ENCODE data around the gene PAK4.

Gene PAK4

GRCh38 chr19:39135701-39136100, 10.1 kb downstream of the PAK4 start:
- Histone ChIP-seq H3K27ac (ENCODE audit: insufficient read depth in 1 of 2, low read depth in 1 of 2, low read length in 2 of 2, poor library complexity in 1 of 2, severe bottlenecking in 2 of 2) (no peak overlapping the region), H3K4me1 (ENCODE audit: control extremely low read depth in 1 of 4, control insufficient read depth in 4 of 4, insufficient read depth in 4 of 4, low read length in 3 of 4) (peaks cover 0 to 26% (median 17%) of the 10 kb centered on the region in 4 experiments), H3K36me3 (ENCODE audit: control insufficient read depth in 4 of 4, insufficient read depth in 4 of 4, low read length in 3 of 4) (no peaks in the 10 kb centered on the region), H3K27me3 (replicated peaks in 2 of 5; ENCODE audit: control insufficient read depth in 4 of 5, insufficient read depth in 5 of 5, low read length in 4 of 5) (no peaks in the 10 kb centered on the region), H3K4me3 (ENCODE audit: control insufficient read depth in 1 of 7, extremely low read depth in 1 of 7, insufficient read depth in 4 of 7, low read depth in 2 of 7, low read length in 6 of 7) (no peak overlapping the region), H3K9me3 (ENCODE audit: control extremely low read depth in 1 of 5, control insufficient read depth in 4 of 5, insufficient read depth in 2 of 5, low read depth in 1 of 5, low read length in 4 of 5) (no peaks in the 10 kb centered on the region)
- WGBS (ENCODE audit: insufficient coverage) = 98% methylated on average over 12 of the region's 13 CpGs
- POLR2A ChIA-PET = no interaction called here
- CTCF ChIA-PET = interaction anchor here (1.1 to 1.2 kb wide), 3 partner anchors 9 to 192 kb away, joined by 3 to 6 read pairs (median 3); no protein-coding TSS in a partner anchor
- DNase-seq = no peak

GRCh38 chr19:39136225-39136940, 10.8 kb downstream of the PAK4 start:
- DNase-seq = no peak
- POLR2A ChIA-PET = no interaction called here
- no peaks in the 10 kb centered on the region for H3K9me3 ChIP-seq (ENCODE audit: control extremely low read depth in 1 of 5, control insufficient read depth in 4 of 5, insufficient read depth in 2 of 5, low read depth in 1 of 5, low read length in 4 of 5)
- WGBS (ENCODE audit: insufficient coverage) = 84% methylated on average over 7 of the region's 12 CpGs
- H3K27ac ChIP-seq (ENCODE audit: insufficient read depth in 1 of 2, low read depth in 1 of 2, low read length in 2 of 2, poor library complexity in 1 of 2, severe bottlenecking in 2 of 2) = no peak overlapping the region
- H3K36me3 ChIP-seq (ENCODE audit: control insufficient read depth in 4 of 4, insufficient read depth in 4 of 4, low read length in 3 of 4) = no peaks in the 10 kb centered on the region
- CTCF ChIA-PET = interaction anchor here (1.1 to 1.2 kb wide), 2 partner anchors 14 to 191 kb away, joined by 3 read pairs; no protein-coding TSS in a partner anchor
- no peaks in the 10 kb centered on the region for H3K27me3 ChIP-seq (replicated peaks in 2 of 5; ENCODE audit: control insufficient read depth in 4 of 5, insufficient read depth in 5 of 5, low read length in 4 of 5)
- H3K4me3 ChIP-seq (ENCODE audit: control insufficient read depth in 1 of 7, extremely low read depth in 1 of 7, insufficient read depth in 4 of 7, low read depth in 2 of 7, low read length in 6 of 7) = no peak overlapping the region
- H3K4me1 ChIP-seq (ENCODE audit: control extremely low read depth in 1 of 4, control insufficient read depth in 4 of 4, insufficient read depth in 4 of 4, low read length in 3 of 4) = peaks cover 0 to 19% (median 11%) of the 10 kb centered on the region in 4 experiments

GRCh38 chr19:39137131-39137530, 11.5 kb downstream of the PAK4 start:
- Histone ChIP-seq H3K36me3 (ENCODE audit: control insufficient read depth in 4 of 4, insufficient read depth in 4 of 4, low read length in 3 of 4) (no peaks in the 10 kb centered on the region), H3K4me1 (ENCODE audit: control extremely low read depth in 1 of 4, control insufficient read depth in 4 of 4, insufficient read depth in 4 of 4, low read length in 3 of 4) (peaks cover 0 to 22% (median 12%) of the 10 kb centered on the region in 4 experiments), H3K27ac (ENCODE audit: insufficient read depth in 1 of 2, low read depth in 1 of 2, low read length in 2 of 2, poor library complexity in 1 of 2, severe bottlenecking in 2 of 2) (no peak overlapping the region), H3K27me3 (replicated peaks in 2 of 5; ENCODE audit: control insufficient read depth in 4 of 5, insufficient read depth in 5 of 5, low read length in 4 of 5) (no peaks in the 10 kb centered on the region), H3K9me3 (ENCODE audit: control extremely low read depth in 1 of 5, control insufficient read depth in 4 of 5, insufficient read depth in 2 of 5, low read depth in 1 of 5, low read length in 4 of 5) (no peaks in the 10 kb centered on the region), H3K4me3 (ENCODE audit: control insufficient read depth in 1 of 7, extremely low read depth in 1 of 7, insufficient read depth in 4 of 7, low read depth in 2 of 7, low read length in 6 of 7) (no peak overlapping the region)
- WGBS (ENCODE audit: insufficient coverage) = over 99% methylated on average over 11 of the region's 12 CpGs
- ChIA-PET CTCF (interaction anchor here (0.8 to 1.1 kb wide), 2 partner anchors 15 to 29 kb away, joined by 3 to 4 read pairs; no protein-coding TSS in a partner anchor), POLR2A (no interaction called here)
- no peak for DNase-seq

GRCh38 chr19:39138221-39139211, 12.9 kb downstream of the PAK4 start:
- 95% methylated on average over 18 of the region's 20 CpGs for WGBS (ENCODE audit: insufficient coverage)
- ChIA-PET CTCF (interaction anchor here (0.6 to 2.3 kb wide), 2 partner anchors 11 kb away, joined by 3 to 8 read pairs; no protein-coding TSS in a partner anchor), POLR2A (interaction anchor here (0.6 kb wide), 1 partner anchor 153 kb away, joined by 3 read pairs; no protein-coding TSS in a partner anchor)
- H3K36me3 ChIP-seq (ENCODE audit: control insufficient read depth in 4 of 4, insufficient read depth in 4 of 4, low read length in 3 of 4) = no peaks in the 10 kb centered on the region
- H3K4me1 ChIP-seq (ENCODE audit: control extremely low read depth in 1 of 4, control insufficient read depth in 4 of 4, insufficient read depth in 4 of 4, low read length in 3 of 4) = peaks cover 0 to 20% (median 17%) of the 10 kb centered on the region in 4 experiments
- no peak overlapping the region for H3K27ac ChIP-seq (ENCODE audit: insufficient read depth in 1 of 2, low read depth in 1 of 2, low read length in 2 of 2, poor library complexity in 1 of 2, severe bottlenecking in 2 of 2)
- no peak for DNase-seq
- no peaks in the 10 kb centered on the region for H3K9me3 ChIP-seq (ENCODE audit: control extremely low read depth in 1 of 5, control insufficient read depth in 4 of 5, insufficient read depth in 2 of 5, low read depth in 1 of 5, low read length in 4 of 5)
- no peak overlapping the region for H3K4me3 ChIP-seq (ENCODE audit: control insufficient read depth in 1 of 7, extremely low read depth in 1 of 7, insufficient read depth in 4 of 7, low read depth in 2 of 7, low read length in 6 of 7)
- H3K27me3 ChIP-seq (replicated peaks in 2 of 5; ENCODE audit: control insufficient read depth in 4 of 5, insufficient read depth in 5 of 5, low read length in 4 of 5) = no peaks in the 10 kb centered on the region

GRCh38 chr19:39139305-39139874, 13.8 kb downstream of the PAK4 start:
- WGBS (ENCODE audit: insufficient coverage) = 97% methylated on average over 6 of the region's 8 CpGs
- Histone ChIP-seq H3K27ac (ENCODE audit: insufficient read depth in 1 of 2, low read depth in 1 of 2, low read length in 2 of 2, poor library complexity in 1 of 2, severe bottlenecking in 2 of 2) (no peak overlapping the region), H3K36me3 (ENCODE audit: control insufficient read depth in 4 of 4, insufficient read depth in 4 of 4, low read length in 3 of 4) (no peaks in the 10 kb centered on the region), H3K4me3 (ENCODE audit: control insufficient read depth in 1 of 7, extremely low read depth in 1 of 7, insufficient read depth in 4 of 7, low read depth in 2 of 7, low read length in 6 of 7) (peak overlapping the region in 1 of 7 experiments; percentile 4), H3K4me1 (ENCODE audit: control extremely low read depth in 1 of 4, control insufficient read depth in 4 of 4, insufficient read depth in 4 of 4, low read length in 3 of 4) (peaks cover 0 to 20% (median 20%) of the 10 kb centered on the region in 4 experiments), H3K27me3 (replicated peaks in 2 of 5; ENCODE audit: control insufficient read depth in 4 of 5, insufficient read depth in 5 of 5, low read length in 4 of 5) (no peaks in the 10 kb centered on the region), H3K9me3 (ENCODE audit: control extremely low read depth in 1 of 5, control insufficient read depth in 4 of 5, insufficient read depth in 2 of 5, low read depth in 1 of 5, low read length in 4 of 5) (no peaks in the 10 kb centered on the region)
- ChIA-PET CTCF (interaction anchor here (0.6 to 2.3 kb wide), 2 partner anchors 11 to 12 kb away, joined by 3 to 8 read pairs; no protein-coding TSS in a partner anchor), POLR2A (no interaction called here)
- no peak for DNase-seq

GRCh38 chr19:39139971-39140453, 14.4 kb downstream of the PAK4 start:
- H3K4me1 ChIP-seq (ENCODE audit: control extremely low read depth in 1 of 4, control insufficient read depth in 4 of 4, insufficient read depth in 4 of 4, low read length in 3 of 4) = peaks cover 2 to 26% (median 26%) of the 10 kb centered on the region in 4 experiments
- ChIA-PET POLR2A (no interaction called here), CTCF (interaction anchor here (1.1 to 2.3 kb wide), 2 partner anchors 10 to 83 kb away, joined by 3 to 8 read pairs; no protein-coding TSS in a partner anchor)
- H3K27ac ChIP-seq (ENCODE audit: insufficient read depth in 1 of 2, low read depth in 1 of 2, low read length in 2 of 2, poor library complexity in 1 of 2, severe bottlenecking in 2 of 2) = no peak overlapping the region
- no peaks in the 10 kb centered on the region for H3K9me3 ChIP-seq (ENCODE audit: control extremely low read depth in 1 of 5, control insufficient read depth in 4 of 5, insufficient read depth in 2 of 5, low read depth in 1 of 5, low read length in 4 of 5)
- DNase-seq = no peak
- no peaks in the 10 kb centered on the region for H3K36me3 ChIP-seq (ENCODE audit: control insufficient read depth in 4 of 4, insufficient read depth in 4 of 4, low read length in 3 of 4)
- peak overlapping the region in 1 of 7 experiments; percentile 4 for H3K4me3 ChIP-seq (ENCODE audit: control insufficient read depth in 1 of 7, extremely low read depth in 1 of 7, insufficient read depth in 4 of 7, low read depth in 2 of 7, low read length in 6 of 7)
- 71% methylated on average over 7 of the region's 7 CpGs for WGBS (ENCODE audit: insufficient coverage)
- no peaks in the 10 kb centered on the region for H3K27me3 ChIP-seq (replicated peaks in 2 of 5; ENCODE audit: control insufficient read depth in 4 of 5, insufficient read depth in 5 of 5, low read length in 4 of 5)

All from common myeloid progenitor, CD34-positive (primary cell).